ENCODE data around the gene C20orf141. TPM values are rescaled to one million over a fixed set of nuclear protein-coding genes. Genes with fewer than 3 reads are reported as not detected.

The C20orf141 gene
- total RNA-seq, 3 donors from 2014 or later (not counting 1 experiment from before 2014, with no cell fraction given) = not detected

DNA sequence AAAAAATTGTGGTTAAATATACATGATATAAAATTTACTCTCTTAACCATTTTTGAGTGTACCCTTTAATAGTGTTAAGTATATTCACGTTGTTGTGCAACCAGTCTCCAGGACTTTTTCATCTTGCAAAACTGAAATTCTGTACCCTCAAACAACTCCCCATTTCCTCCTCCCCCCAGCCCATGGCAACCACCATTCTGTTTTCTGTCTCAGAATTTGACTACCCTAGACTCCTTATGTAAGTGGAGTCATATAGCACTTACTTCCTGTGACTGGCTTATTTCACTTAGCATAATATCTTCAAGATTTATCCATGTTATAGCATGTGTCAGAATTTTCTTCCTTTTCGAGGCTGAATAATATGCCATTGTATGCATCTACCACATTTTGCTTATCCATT is 30.8 kb downstream of the C20orf141 start:
- Mint-ChIP-seq H3K27ac (no peak overlapping the region), H3K27me3 (ENCODE audit: low read depth in 2 of 2) (no peaks in the 10 kb centered on the region), H3K9me3 (no peaks in the 10 kb centered on the region), H3K4me3 (no peak overlapping the region), H3K36me3 (no peaks in the 10 kb centered on the region), H3K4me1 (peaks cover 23 to 39% of the 10 kb centered on the region in 2 donors)
- no peak overlapping the region for H3K4me3 ChIP-seq (ENCODE audit: low read length)
- ATAC-seq (no peak), DNase-seq (no peak)
- intact Hi-C loops (cut with micrococcal nuclease) = no loop called here
- no peaks in the 10 kb centered on the region for H3K27me3 ChIP-seq (ENCODE audit: control insufficient read depth, insufficient read depth, low read length)
- H3K4me1 ChIP-seq (ENCODE audit: control insufficient read depth, insufficient read depth, low read length) = peaks cover 10% of the 10 kb centered on the region
- TF ChIP-seq, protein P1, sequence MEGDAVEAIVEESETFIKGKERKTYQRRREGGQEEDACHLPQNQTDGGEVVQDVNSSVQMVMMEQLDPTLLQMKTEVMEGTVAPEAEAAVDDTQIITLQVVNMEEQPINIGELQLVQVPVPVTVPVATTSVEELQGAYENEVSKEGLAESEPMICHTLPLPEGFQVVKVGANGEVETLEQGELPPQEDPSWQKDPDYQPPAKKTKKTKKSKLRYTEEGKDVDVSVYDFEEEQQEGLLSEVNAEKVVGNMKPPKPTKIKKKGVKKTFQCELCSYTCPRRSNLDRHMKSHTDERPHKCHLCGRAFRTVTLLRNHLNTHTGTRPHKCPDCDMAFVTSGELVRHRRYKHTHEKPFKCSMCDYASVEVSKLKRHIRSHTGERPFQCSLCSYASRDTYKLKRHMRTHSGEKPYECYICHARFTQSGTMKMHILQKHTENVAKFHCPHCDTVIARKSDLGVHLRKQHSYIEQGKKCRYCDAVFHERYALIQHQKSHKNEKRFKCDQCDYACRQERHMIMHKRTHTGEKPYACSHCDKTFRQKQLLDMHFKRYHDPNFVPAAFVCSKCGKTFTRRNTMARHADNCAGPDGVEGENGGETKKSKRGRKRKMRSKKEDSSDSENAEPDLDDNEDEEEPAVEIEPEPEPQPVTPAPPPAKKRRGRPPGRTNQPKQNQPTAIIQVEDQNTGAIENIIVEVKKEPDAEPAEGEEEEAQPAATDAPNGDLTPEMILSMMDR (IDR thresholded peaks at IDR 0.05) = no peak
- WGBS (ENCODE audit: insufficient coverage) = 80% methylated on average over 2 of the region's 2 CpGs
- H3K27ac ChIP-seq (ENCODE audit: low read length) = no peak overlapping the region
- peaks cover 4% of the 10 kb centered on the region for H3K36me3 ChIP-seq (ENCODE audit: control insufficient read depth, insufficient read depth, low read length)
- H3K9me3 ChIP-seq (ENCODE audit: control insufficient read depth, insufficient read depth, low read length) = no peaks in the 10 kb centered on the region

DNA sequence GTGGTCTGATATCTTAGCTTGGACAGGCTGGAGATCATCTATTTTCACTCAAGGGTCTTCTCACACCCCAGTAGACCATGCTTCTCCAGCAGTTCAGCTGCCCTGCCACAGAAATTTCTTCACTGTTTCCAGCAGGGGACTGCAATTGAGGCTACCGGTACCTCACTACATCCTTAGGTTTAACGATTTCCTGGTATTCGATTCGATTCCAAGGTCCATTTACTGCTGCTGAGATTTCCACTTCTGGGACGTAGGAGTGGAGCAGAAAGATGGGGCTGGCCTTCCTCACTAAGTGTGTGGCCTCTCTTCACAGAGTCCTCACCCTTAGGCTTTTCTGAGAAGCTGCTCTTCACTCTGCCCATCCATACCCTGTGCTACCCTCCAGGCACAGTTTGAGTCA is 31.9 kb downstream of the C20orf141 start:
- intact Hi-C loops (cut with micrococcal nuclease) = no loop called here
- DNase-seq = no peak
- no peak overlapping the region for H3K4me3 Mint-ChIP-seq
- no peak overlapping the region for H3K4me3 ChIP-seq (ENCODE audit: low read length)
- peaks cover 25 to 40% of the 10 kb centered on the region in 2 donors for H3K4me1 Mint-ChIP-seq
- TF ChIP-seq, protein P1 (IDR thresholded peaks at IDR 0.05) = no peak
- H3K9me3 ChIP-seq (ENCODE audit: control insufficient read depth, insufficient read depth, low read length) = no peaks in the 10 kb centered on the region
- ATAC-seq = no peak
- no peaks in the 10 kb centered on the region for H3K27me3 ChIP-seq (ENCODE audit: control insufficient read depth, insufficient read depth, low read length)
- 98% methylated on average over 5 of the region's 5 CpGs for WGBS (ENCODE audit: insufficient coverage)
- no peaks in the 10 kb centered on the region for H3K9me3 Mint-ChIP-seq
- peaks cover 12% of the 10 kb centered on the region for H3K4me1 ChIP-seq (ENCODE audit: control insufficient read depth, insufficient read depth, low read length)
- H3K36me3 ChIP-seq (ENCODE audit: control insufficient read depth, insufficient read depth, low read length) = peaks cover 4% of the 10 kb centered on the region
- no peak overlapping the region for H3K27ac ChIP-seq (ENCODE audit: low read length)
- no peaks in the 10 kb centered on the region for H3K36me3 Mint-ChIP-seq
- H3K27ac Mint-ChIP-seq = peak overlapping the region in 1 of 2 donors; percentile 42
- no peaks in the 10 kb centered on the region for H3K27me3 Mint-ChIP-seq (ENCODE audit: low read depth in 2 of 2)

DNA sequence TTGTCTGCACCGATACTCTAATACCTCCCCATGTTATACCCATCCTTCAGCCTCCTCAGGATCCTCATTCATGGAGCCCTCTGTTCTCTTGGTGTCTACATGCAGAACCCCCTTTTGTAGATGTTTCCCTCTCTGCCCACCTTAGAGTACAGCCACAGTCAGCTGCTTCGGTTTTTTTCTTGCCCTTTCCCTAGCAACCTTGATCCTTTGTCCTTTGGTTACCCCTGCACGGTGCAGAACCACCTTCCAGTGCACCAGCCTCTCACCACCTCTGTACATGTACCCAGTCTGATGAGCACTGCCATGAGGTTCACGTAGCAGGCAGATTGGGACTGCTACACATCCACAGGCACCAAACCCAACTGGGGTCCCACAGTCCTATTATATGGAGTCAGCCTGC is 33.0 kb downstream of the C20orf141 start:
- peak overlapping the region in 1 of 2 donors; percentile 58 for H3K27ac Mint-ChIP-seq
- intact Hi-C loops (cut with micrococcal nuclease) = no loop called here
- TF ChIP-seq, protein P1 (IDR thresholded peaks at IDR 0.05) = no peak
- Histone ChIP-seq H3K27ac (ENCODE audit: low read length) (no peak overlapping the region), H3K9me3 (ENCODE audit: control insufficient read depth, insufficient read depth, low read length) (no peaks in the 10 kb centered on the region), H3K4me3 (ENCODE audit: low read length) (no peak overlapping the region), H3K36me3 (ENCODE audit: control insufficient read depth, insufficient read depth, low read length) (peaks cover 4% of the 10 kb centered on the region), H3K27me3 (ENCODE audit: control insufficient read depth, insufficient read depth, low read length) (no peaks in the 10 kb centered on the region), H3K4me1 (ENCODE audit: control insufficient read depth, insufficient read depth, low read length) (peaks cover 18% of the 10 kb centered on the region)
- H3K9me3 Mint-ChIP-seq = no peaks in the 10 kb centered on the region
- no peak for DNase-seq
- H3K27me3 Mint-ChIP-seq (ENCODE audit: low read depth in 2 of 2) = no peaks in the 10 kb centered on the region
- ATAC-seq = no peak
- H3K36me3 Mint-ChIP-seq = no peaks in the 10 kb centered on the region
- WGBS (ENCODE audit: insufficient coverage) = 94% methylated on average over 4 of the region's 4 CpGs
- H3K4me3 Mint-ChIP-seq = no peak overlapping the region
- peaks cover 35 to 51% of the 10 kb centered on the region in 2 donors for H3K4me1 Mint-ChIP-seq

DNA sequence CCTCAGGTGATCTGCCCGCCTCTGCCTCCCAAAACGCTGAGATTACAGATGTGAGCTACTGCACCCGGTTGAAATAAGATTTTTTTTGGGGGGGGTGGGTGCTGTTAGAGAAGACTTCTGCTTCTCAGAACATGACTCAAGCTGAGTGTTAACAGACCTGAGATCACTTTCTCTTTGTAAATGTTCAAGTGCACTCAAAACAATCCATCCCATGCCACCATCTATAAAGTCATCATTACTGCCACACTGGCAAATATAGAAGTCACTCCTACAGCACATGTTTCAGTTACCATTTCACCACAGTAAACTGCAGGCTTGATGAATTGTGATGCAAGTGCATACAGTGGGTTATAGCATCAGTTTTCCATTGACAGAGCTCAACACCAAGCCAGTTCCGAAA is 34.7 kb downstream of the C20orf141 start:
- no peak overlapping the region for H3K4me3 ChIP-seq (ENCODE audit: low read length)
- intact Hi-C loops (cut with micrococcal nuclease) = no loop called here
- peaks cover 23% of the 10 kb centered on the region for H3K4me1 ChIP-seq (ENCODE audit: control insufficient read depth, insufficient read depth, low read length)
- no peak overlapping the region for H3K27ac ChIP-seq (ENCODE audit: low read length)
- H3K36me3 ChIP-seq (ENCODE audit: control insufficient read depth, insufficient read depth, low read length) = no peaks in the 10 kb centered on the region
- TF ChIP-seq, protein P1 (IDR thresholded peaks at IDR 0.05) = no peak
- Mint-ChIP-seq H3K4me1 (peaks cover 25 to 50% of the 10 kb centered on the region in 2 donors), H3K4me3 (no peak overlapping the region), H3K36me3 (no peaks in the 10 kb centered on the region), H3K9me3 (no peaks in the 10 kb centered on the region), H3K27me3 (ENCODE audit: low read depth in 2 of 2) (no peaks in the 10 kb centered on the region), H3K27ac (peak overlapping the region in 1 of 2 donors; percentile 90)
- ATAC-seq = no peak
- 91% methylated on average over 4 of the region's 4 CpGs for WGBS (ENCODE audit: insufficient coverage)
- no peak for DNase-seq
- H3K9me3 ChIP-seq (ENCODE audit: control insufficient read depth, insufficient read depth, low read length) = no peaks in the 10 kb centered on the region
- no peaks in the 10 kb centered on the region for H3K27me3 ChIP-seq (ENCODE audit: control insufficient read depth, insufficient read depth, low read length)

Data from natural killer cell (primary cell).